Medulla oblongata (tissue), 1 donor: ENCODE data around the gene ATP2B1.

ENCODE experiments used
- DNase-seq: peaks from one replicate; pipeline ENCODE4 v3.0.0-alpha.2; 2015; ENCODE audit errors: extremely low spot score

Gene ATP2B1

DNA sequence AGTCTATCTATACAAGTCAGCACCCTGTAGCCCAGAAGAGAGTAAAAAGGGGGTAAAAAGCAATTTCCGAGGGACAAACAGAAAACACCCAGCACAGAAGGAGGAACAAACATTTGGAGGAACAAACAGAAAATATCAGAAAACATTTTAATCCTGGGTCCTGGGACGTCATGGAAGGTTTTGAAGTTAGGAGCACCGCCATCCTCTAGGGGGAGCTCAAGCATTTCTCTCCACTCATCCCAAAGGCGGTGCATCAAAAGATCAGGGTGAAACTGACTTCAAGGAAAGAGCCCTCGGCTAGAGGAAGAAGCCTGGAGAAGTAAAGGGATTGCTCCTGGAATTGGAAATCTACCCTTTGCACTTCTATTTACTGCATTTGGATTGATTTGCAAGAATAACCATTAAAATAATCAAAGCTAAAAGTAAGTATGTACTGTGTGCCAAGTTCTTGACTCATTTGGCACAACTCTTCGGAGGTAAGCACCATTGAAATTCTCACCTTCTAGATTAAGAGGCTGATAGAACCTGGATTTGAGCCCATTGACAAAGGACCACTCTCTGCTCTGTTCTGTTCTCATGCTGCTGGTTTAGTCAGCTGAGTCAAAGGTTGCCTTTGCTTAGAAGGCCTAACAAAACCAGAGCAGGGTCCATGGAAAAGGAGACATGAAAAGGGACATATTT is 165.6 kb downstream of the ATP2B1 start:
- peak; percentile 89 for DNase-seq

DNA sequence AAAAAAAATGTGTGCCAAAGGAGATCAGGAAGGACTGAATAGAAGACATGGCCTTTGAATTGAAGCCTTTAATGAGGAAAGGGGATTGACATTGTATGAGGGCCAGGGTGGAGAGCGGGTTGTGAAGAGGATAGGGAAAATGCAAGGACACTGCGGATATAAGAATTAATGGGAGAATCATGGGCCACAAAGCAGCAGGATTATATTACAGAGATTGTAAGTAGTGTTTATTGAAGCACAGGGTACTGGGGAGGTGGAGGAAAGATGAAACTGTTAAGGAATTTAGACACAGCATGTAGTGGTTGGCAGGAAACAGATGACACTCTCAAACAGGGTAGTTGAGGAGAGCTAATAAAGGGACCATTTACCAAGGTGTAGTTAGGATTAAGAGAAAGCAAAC is 166.4 kb downstream of the ATP2B1 start:
- DNase-seq: no peak

DNA sequence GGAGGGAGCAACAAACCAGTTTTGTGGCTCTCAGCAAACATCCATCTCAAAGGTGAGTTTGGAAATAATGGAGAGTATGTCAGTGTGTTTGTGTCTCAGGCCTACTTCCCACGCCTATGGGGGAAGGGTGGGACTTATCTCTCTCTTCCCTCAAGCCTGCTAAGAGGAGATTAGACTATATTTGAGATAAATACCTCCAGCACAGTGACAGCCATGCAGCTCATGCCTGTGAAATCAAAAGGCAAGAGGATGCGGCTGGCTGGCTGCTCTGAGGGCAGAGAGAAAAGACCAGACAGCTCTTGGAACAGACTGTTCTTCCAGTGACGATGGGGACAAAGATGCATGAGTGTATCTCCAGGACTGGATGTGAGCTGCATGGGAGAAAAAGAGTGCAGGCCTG is 168.1 kb downstream of the ATP2B1 start:
- no peak for DNase-seq

DNA sequence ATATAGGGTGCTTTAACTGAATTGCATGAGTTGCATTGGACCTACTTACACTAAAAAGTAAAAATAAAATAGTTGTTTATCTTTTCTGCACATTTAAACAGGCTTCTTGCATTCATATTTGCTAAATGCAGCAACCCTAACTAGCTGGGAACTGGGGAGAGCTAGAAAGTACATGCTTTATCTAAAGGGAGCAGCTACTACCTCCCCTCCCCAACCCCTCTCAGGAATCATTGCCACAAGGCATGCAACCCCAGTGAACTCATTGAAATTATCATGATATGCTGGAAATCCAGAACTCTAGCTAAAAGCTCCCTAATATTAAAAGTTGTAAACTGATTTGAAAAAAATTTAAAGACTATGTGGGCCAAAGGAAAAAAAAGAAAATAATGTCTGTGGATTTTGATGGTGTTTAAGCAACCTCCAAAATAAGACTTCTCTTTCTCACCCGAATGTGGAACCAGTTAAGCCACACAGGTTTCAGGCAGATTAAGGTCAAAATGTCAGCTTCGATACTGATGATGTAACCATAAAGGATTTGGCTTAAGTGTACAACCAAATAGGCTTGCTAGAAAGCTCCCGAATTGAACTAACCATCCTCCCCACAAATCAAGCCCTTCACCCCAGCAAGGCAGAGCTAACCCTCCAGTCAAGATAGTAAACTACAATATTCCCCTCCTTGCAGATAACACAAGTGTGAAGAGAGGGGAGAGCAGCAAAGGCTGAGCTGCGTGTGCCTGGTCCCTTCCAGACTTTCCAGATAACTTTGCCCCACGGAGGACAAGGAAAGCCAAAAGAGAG is 169.0 kb downstream of the ATP2B1 start:
- no peak for DNase-seq

DNA sequence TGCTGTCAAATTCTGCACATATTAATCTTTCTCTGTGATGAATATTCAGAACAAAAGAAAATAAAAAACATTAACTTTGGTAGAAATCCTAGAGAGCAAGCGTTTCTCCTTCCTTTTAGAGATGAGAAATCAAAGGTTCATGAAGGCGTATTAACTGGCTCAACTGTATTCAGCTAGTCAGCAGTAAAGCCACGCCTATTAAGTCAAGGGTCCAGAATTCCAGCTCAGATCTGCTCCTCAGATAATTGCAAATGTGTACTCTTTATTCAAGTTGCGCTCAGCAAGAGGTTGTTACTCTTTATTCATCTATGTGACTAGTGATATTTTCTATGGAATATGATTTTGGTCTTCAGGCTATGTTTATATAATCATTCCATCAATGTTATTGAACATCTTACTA is 169.7 kb downstream of the ATP2B1 start:
- no peak for DNase-seq
